Hepatocyte (in vitro differentiated cells): ENCODE results near the gene SSB.

Experiments used
- EZH2 ChIP-seq: fragments of 200-600 bp; sonication (generic); IDR thresholded peaks from 2 replicates; pipeline ENCODE4 v1.6.1; 2016; ENCODE audit warnings: antibody characterized with exemption, mild to moderate bottlenecking, borderline replicate concordance
- TF ChIP-seq, protein P1 (sequence below): fragments of 200-600 bp; sonication (generic); IDR thresholded peaks from 2 replicates; pipeline ENCODE4 v1.5.1; 2016; ENCODE audit warnings: antibody characterized with exemption, mild to moderate bottlenecking; ENCODE audit not compliant: poor library complexity

DNA sequence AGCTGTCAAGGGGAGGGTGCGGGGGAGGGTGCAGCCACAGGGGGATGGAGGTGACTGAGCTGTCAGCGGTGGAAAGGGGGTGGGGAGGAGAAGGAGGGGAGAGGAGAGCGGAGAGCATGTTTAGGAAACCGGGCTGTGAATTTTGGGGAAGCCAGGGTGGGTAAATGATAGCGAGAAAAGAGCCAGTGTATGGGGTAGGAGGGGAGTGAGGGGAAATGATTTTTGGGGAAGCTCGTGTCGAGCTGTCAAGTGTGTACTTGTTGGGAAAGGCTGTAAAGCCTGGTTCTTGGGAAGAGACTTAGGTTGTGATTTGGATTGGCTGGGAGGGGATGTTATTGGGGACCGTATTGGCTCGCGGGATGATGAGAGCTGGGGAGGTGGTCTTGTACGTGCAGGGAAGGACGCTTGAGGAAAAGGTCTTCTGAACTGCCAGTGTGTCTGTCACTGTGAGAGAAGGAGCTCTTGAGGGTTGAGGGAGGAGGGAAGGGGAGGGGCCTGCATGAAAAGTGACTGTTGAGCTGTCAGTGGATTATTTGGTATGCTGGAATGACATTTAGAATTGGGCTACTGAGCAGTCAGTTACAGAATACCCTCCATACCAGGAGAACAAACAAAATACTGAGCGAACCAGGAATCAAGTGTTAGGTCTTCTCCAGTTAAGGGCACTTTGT lies 29.6 kb downstream of the SSB start:
- no peak for TF ChIP-seq EZH2
- TF ChIP-seq, protein P1, sequence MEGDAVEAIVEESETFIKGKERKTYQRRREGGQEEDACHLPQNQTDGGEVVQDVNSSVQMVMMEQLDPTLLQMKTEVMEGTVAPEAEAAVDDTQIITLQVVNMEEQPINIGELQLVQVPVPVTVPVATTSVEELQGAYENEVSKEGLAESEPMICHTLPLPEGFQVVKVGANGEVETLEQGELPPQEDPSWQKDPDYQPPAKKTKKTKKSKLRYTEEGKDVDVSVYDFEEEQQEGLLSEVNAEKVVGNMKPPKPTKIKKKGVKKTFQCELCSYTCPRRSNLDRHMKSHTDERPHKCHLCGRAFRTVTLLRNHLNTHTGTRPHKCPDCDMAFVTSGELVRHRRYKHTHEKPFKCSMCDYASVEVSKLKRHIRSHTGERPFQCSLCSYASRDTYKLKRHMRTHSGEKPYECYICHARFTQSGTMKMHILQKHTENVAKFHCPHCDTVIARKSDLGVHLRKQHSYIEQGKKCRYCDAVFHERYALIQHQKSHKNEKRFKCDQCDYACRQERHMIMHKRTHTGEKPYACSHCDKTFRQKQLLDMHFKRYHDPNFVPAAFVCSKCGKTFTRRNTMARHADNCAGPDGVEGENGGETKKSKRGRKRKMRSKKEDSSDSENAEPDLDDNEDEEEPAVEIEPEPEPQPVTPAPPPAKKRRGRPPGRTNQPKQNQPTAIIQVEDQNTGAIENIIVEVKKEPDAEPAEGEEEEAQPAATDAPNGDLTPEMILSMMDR, result no peak
